NCI-H2081 (cell line): ENCODE measurements around the gene PRRC1.
"Not testable (repeated sequence)": the region's sequence is repeated elsewhere in the genome, so short reads cannot be mapped to it uniquely, and the experiment has no call there.

ENCODE experiments used
- DNase-seq, 2 experiments: peaks; one replicate each; lab custom pipeline; 2025; lab: John Stamatoyannopoulos, UW

PRRC1 gene

DNA sequence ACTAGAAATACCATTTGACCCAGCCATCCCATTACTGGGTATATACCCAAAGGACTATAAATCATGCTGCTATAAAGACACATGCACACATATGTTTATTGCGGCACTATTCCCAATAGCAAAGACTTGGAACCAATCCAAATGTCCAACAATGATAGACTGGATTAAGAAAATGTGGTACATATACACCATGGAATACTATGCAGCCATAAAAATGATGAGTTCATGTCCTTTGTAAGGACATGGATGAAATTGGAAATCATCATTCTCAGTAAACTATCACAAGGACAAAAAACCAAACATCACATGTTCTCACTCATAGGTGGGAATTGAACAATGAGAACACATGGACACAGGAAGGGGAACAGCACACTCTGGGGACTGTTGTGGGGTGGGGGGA is 27.8 kb downstream of the PRRC1 start:
- not testable (repeated sequence) for DNase-seq

DNA sequence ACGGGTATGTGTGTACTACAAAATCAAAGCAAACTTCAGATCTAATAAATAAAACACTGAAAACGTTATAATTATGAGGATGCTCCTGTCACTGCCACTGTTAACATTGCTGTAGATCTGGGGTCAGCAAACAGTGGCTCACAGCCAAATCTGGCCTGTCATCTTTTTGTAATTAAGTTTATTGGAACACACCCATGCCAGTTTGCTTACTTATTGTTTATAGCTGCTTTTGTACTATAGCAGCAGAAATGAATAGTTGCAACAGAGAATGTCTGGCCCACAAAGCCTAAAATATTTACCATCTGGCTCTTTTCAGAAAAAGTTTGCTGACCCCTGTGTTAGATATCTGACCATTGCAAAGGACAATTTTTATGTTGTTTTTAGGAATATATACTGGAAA is 32.1 kb downstream of the PRRC1 start:
- peak in 1 of 2 experiments; percentile 5 for DNase-seq

DNA sequence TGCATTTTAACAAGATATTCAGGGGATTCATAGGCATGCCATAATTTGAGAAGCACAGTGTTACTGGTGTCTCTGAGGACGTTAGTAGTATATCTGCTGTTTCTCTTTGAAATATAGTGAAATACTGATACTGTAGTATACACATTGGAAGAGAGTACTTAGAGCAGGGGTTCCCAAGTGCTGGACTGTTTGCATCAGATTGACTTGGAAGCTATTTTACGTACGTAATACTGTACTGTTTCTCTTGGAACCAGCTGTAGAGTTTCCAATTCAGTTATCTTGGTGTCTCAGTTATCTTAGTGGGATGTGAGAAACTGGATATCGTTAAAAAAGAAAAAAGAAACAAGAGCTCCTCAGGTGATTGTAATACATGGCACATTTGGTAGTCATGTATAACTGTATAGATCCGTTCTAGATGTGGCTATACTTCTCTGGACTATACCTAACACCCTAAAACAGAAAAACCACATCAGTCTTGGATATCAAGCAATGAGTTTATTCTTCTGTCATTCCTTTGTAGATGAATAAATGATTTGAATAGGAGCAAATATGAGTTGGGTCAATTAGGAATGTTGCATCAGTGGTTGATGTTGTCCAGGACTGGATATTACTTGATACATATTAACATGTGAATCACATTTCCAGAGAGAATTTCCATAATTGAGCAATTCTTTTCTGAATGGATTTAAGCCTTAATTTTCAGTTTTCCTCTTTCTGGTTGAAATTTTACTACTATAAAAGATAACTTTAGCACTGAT is 33.4 kb downstream of the PRRC1 start:
- no peak for DNase-seq

DNA sequence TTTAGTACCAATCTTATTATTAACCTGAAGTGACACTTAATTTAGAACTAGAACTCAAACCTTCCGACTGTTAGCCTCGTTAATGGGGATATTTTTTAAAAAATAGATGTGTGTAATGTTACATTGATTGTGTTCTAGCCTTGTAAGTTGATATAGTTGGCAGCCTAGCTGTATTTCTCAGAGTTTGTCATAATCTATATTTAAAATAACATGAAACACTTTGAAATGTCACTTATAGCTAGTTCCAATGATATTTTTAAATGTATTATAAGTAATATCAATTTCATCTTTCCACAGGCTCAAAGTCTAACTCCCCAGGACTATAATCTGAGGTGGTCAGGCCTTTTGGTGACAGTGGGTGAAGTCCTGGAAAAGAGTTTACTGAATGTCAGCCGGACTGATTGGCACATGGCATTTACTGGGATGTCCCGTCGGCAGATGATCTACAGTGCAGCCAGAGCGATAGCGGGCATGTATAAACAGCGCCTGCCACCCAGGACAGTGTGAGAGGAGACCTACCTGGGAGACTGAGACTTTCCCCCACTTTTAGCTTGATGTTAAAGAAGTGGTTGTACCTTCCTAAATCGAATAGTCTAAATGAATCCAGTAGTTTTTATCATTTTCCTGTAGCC is 34.1 kb downstream of the PRRC1 start:
- DNase-seq = no peak

DNA sequence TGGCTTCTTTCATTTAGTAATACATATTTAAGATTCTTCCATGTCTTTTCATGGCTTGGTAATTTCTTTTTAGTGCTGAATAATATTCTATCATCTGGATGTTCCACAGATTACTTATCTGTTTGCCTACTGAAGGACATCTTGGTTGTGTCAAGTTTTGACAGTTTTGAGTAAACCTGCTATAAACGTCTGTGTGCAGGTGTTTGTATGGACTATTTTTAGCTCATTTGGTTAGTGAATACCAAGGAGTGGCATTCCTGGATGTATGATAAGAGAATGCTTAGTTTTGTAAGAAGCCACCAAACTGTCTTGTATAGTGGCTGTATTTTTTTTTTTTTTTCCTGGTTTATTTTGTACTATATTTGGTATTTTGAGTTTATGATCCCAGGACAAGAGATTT is 38.4 kb downstream of the PRRC1 start:
- no peak for DNase-seq

DNA sequence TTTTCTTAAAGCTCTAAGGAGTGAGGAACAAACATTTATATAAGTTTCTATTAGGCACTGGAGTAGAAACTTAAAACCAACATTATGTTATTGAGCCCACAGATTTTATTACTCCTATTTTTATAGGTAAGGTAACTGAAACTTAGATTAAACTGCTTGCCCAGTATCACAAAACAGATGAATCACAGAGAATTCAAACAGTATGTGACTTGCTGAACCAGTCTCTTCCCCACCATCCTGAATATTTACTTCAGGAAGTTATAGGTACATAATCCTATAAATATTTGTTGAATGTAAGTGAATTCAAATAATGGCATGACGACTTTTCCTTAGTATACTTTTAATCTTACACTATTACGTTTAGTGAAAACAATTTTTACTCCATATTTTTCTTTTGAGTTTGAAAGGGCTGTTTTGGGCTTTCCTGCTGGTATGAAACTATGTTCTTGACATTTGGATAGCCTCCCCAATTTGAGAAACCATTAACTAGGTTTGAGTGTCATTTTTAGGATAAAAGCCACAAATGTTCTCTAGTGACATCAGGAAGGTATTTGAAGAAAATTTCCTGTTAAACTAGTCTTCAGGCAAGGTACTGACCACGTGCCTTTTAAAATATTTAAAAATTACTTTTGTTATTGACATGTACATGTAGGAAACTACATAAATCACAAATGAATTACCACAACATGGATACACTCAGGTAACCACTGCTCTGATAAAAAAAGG is 39.3 kb downstream of the PRRC1 start:
- DNase-seq = no peak

DNA sequence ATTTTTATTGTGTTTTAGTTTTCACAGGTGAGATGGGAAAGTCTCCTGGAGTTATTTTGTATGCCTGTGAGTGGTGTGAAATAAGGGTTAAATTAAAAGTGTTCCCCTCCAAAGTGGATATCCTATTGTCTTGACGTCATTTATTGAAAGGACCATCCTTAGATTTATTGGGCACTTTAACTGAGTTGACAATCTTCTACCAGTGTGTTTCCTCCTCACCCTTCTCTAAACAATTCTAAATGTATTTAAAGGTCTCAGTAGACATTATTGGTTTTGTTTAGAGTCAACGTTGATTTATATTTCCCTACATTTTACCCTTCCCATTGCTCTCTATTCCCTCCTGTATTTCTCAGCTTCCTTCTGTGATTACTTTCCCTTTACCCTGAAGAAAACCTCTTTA is 40.8 kb downstream of the PRRC1 start:
- DNase-seq = no peak

DNA sequence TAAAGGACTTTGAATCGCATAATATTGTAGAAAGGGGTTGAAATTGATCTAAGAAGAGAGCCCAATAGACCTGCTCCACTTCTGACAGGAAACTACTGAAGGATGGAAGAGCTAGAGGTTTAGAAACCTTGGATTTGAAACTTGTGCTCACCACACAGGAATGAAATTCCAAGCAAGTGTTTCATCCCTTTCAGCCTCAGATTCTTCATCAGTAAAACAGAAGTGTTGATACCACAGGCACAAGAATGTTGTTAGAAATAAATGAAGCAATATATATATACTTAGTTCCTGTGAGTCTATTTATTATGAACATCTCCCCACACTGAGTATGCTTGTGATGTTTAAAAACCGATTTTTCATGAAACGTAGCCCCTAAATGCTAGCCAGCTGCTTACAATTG is 43.8 kb downstream of the PRRC1 start:
- no peak for DNase-seq

DNA sequence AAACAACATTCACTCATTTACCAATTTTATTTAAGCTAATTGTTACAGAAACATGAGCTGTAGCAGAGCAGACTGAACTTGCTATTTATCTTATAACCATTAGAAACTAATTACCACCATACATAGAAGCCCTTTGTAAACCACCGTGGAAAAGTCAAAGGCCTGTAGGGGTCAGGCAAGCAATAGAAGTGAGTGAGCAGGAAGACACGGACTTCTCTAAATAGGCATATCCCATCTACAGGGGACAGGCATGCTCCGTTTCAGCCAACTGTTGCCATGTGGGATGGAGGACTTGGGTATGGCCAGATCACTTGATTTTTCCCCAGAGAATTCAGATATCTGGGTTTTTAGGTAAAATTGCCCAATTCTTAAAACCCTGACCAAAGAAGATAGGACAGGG is 44.8 kb downstream of the PRRC1 start:
- no peak for DNase-seq

DNA sequence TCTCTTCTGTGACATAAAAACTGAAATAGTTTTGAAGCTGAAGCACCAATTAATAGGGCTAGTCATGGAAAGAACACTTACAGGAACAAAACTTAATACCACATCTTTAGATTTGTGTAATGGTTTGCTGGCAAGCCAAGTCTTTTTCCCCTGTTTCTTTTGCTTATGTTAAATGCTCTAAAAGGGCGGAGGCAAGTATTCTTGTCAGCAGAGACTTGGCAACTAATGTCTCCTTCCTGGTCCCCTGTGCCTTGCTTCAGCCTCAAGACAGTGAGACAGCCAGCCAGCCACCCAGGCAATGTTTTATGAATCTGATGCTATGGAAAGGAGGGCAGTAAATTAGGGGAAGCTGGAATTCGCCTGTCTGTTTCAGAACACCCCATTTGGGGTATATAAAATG is 45.7 kb downstream of the PRRC1 start:
- DNase-seq = no peak

DNA sequence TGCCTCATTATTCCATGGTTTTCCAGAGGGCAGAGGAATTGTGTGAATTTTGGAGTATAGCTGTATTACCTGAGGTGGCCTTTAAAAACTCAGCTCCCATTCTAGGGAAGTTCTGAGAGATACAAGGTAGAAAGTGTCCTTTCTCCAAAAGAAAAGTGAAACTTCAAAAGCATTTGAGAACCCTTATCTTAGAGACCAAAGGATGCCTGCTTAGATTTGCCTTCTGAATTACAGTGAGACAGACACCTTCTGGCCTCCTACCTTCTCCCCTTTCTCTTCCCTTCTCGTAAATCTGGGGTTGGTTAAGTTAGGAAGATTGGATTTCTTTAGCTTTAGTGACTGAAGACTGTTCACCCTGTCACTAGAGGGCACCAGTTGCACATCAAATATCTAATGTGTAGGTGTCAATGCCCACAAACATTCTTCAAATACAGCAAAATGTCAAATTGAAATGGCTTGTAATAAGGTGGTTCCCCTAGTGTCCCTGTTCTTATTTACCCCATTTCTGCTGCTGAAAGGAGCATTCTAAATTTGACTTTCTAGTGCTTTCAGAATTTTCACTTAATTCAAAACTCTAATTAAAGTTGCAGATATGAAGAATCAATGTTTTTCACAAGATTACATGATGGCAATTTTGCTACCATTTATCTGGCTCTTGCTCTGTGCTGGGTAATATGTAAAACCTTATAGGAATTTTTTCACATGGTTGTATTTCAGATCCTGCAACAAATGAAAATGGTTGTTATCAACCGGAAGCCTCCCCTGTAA is 46.7 kb downstream of the PRRC1 start:
- DNase-seq = peak; percentile 44 to 61

DNA sequence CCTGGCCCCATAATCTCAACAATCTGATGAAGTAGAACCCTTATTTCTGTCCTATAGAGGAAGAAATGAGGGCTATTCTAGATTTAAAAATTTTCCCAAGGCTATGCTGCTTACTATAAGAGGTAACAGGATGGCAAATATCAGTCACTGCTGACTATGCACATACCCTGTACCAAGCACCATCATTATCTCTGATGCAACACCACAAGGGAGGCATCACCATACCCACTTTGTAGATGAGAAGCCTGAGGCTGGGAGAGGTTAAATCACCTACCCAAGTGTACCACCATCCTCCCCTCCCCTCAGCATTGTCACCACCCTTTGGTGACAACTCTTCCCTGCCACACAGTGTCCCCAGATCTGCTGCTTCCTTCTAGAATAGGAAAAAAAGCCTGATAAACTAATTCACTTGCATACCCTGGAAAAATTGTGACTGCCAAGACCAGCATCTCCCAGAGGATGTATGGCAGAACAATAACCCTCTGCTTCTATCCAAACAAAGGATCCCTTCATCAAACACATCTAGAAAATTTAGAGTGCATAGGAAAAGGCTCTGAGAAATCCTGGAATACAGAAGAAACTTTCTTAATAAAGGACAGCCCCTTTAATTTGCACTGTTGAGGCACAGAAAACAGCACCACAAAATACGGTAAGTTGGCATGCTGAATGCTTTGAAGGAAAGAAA is 48.3 kb downstream of the PRRC1 start:
- DNase-seq = no peak

DNA sequence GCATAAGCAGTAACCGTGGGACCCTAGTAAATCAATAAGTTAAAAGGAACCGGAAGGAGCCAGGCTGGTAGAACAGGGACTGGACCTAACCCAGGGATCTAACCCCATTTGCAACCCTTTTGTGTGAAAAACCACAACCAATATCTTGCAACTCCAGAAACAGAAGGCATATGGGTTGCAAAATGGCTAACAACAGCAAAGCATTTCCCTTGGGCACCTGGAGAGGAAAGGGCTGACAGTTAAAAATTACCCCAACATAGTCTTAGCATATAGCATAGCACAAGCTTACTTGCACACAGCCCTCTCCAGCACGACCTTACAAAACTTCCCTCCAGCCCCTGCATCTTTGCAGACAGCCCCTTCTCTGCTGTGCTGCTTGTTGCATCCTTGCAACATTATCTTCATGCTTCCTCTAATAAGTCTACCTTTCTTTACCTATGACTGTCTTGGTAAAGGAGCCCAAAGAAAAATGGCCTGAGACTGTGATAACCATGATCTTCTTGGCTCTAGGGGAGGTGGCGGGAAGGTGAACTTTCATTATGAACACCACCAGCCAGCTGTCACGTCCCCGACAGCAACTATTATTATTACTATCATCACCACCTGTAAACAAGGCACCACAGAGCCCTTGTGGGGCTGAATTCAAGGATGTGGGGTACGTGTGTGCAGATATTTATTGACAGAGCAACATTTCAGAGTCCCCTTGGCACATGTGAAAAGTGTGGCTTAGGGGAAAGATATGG is 49.8 kb downstream of the PRRC1 start:
- DNase-seq = no peak

DNA sequence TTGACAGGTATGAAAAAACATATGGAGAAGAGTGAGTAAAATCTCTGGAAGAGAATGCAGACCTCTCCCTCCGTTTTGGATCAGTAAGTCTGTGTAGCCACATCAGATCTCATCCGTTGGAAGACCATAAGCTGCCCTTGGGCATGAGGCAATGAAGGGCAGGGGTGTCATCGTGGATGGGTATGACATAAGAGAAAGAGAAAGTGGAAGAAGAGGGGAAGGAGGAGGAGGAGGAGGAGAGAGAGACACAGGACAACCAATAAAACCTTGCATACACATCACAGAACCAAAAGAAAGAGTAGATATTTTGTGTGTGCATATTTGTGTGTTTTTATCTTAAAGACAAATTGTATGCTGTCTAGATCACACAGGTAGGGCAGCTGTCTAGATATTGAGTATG is 50.7 kb downstream of the PRRC1 start:
- DNase-seq = no peak

DNA sequence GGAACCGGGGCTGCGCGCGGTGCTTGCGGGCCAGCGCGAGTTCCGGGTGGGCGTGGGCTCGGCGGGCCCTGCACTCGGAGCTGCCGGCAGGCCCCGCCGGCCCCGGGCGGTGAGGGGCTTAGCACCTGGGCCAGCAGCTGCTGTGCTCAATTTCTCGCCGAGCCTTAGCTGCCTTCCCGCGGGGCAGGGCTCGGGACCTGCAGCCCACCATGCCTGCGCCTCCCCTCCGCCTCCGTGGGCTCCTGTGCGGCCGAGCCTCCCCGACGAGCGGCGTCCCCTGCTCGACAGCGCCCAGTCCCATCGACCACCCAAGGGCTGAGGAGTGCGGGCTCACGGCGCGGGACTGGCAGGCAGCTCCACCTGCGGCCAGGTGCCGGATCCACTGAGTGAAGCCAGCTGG is 52.0 kb downstream of the PRRC1 start:
- not testable (repeated sequence) for DNase-seq

DNA sequence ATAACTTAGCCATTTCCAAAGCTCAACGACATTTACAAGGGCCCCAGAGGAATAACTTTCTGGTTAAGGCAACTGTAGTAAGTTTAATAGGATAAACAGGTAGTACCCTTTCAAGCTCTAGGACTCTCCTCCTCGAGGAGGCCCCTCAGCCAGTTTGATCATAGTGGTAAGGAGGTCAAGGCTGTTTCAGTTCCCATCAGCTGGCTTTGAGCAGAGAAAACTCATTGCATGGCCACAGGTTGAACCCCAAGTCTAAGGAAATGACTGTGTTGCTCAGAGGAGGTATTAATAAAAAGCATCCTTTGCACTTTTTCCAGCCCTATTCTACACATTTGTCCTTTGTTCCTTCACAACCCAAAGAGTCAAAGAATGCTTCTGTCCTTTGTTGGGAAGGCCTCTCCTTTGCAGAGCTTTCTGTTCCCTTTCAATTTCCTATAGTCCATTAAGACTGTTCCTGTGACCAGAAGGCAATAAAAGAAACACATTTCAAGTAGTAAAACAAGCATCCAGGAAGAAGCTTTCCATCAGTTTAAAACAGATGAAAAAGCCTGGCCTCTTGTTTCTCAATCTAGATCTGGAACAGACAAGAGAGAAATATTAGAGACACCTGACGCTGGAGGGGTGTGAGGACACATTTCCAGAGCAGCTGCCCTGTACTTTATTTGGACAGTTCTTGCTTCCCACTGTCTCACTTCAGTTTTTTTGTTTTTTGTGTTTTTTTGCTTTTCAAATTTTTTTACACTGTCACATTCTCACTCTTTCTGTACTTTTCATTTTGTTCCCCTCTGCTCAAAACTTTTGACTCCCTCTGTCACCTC is 54.1 kb downstream of the PRRC1 start:
- DNase-seq = no peak

DNA sequence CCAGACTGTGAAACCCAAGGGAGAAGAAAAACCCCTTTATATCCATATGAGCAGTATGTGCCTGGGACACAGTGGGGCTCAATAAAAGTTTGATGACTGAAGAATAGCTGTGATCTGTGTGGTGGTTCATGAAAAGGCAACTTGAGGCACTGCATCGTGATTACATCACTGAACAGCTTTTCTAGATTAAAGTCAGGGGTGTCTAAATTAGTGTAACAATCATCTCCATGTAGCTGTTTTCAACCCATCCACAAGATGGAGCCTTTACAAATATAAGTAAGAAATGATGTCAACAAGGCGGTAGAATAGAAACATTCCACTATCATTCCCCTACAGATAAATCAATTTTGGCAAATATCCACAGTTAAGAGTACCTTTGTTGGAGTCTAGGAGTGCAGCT is 55.5 kb downstream of the PRRC1 start:
- DNase-seq = no peak

DNA sequence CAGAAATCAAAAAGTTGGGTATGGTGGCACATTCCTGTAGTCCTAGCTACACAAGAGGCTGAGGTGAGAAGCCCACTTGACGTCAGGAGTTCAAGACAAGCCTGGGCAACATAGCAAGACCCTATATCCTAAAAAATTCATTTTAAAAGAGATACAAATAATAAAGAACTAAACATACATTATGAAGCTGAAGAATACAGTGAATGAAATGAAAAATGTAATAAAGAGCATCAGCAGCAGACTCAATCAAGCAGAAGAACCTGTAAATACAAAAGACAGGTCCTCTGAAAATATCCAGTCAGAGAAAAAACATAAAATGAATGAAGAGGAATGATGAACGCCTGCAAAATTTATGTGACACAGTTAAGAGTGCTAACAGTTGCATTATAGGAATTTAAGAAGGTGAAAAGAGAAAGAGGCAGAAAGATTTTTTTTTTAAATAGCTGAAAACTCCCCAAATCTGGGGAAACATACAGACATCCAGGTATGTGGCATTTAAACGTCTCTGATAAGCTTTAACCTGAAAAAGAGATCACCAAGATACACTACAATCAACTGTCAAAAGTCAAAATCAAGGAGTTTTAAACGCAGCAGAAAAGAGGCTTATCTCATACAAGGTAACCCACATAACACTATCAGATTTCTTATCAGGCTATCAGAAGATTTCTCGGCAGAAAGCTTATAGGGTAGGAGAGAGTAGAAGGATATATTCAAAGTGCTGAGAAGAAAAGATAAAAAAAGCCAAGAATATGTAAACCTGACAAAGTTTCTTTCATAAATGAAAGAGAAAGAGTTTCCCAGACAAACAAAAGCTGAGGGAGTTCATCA is 57.6 kb downstream of the PRRC1 start:
- no peak for DNase-seq

DNA sequence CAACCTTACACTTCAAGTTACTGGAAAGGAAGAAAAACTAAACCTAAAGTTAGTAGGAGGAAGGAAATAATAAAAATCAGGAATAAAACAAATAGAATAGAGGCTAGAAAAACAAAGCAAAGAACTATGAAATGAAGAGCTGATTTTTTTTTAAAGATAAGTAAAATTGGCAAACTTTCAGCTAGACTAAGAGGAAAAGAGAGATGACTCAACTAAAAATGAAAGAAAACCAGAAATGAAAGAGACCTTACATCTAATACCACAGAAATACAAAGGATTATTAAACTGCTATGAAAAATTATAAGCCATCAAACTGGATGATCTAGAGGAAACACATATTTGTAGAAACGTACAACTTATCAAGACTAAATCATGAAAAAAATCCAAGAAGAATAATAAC is 60.0 kb downstream of the PRRC1 start:
- no peak for DNase-seq
